ENCODE data around the gene ALCAM.

The ALCAM gene

DNA sequence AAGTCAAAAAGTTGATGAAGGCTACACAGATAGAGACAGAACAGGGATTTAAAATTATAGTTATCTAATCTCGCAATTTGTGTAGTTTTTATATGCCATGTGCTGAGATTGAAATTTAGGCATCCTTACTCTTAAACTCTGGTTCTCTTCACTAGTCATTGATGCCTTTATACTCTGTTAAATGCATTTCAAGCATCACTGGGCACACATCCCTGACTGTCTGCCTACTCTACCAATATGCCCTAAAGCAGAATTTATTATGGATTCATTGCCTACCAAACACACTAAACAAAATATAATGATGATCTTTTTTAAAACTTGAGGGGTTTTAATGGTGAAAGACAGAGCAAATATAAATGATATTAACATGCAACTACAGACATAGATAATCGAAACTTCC, 10.3 kb upstream of the ALCAM start:
- no peak for DNase-seq (ENCODE audit: low read depth in 2 of 2)

DNA sequence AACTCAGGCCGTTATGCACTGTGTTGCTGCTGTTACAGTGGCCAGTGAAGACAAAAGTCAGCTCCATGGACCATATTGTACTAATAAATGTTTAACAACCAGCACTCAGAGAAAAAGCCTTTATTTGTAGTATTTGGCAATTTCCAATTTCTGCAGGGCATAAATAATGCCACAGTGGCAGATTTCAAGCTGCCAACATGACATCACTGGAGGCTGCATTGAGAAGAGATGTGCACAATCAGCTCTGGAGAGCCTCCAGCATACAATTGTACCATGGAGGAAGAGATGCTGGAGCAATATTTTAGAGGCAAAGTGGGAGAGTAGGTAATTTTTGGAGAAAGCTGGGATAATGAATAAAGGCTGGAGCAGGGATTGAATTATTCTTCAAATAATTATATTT, 9.7 kb upstream of the ALCAM start:
- DNase-seq (ENCODE audit: low read depth in 2 of 2), result no peak

DNA sequence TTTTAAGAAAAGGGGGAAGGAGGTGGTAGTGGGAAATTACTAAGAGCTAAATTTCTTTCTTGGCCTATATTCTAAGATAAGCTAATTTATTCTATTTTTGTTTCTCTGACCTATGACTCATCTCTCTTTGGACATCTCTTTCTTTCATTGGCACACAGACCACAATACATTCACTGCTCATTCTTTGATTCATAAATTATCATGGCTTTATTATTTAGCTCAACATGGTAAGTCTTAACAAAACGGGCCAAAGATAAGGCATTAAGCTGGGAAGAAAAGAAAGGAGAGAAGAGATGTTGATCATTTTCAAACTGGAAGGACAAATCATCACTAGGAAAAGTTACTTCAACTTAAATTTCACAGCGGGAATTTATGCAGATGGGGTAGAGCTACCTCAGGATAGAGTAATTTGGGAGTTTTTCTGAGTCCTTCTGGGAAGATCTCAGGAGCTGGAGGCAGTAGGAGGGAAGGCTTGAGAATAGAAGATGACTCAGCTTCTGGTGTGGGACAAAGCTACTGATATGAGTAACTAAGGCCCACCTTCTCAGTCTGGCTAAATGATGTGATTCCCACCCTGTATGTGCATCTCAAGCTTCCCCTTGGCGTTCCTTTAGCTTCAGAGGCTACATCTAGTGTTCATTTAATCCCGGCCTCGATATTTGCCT, 7.5 kb upstream of the ALCAM start:
- no peak for DNase-seq (ENCODE audit: low read depth in 2 of 2)

DNA sequence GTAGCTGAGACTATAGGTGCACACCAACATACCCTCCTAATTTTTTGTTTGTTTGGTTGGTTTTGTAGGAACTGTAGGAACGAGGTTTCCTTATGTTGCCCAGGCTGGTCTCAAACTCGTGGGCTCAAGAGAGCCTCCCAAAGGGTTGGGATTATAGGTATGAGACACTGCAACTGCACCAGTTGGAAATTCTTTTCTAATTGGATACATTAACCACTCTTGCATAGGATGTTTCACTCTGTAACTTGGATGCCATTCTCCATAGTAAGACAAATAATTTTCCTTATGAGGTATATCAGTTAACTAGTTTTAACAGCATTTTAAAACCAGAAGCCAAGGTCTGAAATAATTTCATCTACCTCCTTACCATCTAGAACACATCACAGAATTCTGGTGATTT, 6.7 kb upstream of the ALCAM start:
- no peak for DNase-seq (ENCODE audit: low read depth in 2 of 2)

DNA sequence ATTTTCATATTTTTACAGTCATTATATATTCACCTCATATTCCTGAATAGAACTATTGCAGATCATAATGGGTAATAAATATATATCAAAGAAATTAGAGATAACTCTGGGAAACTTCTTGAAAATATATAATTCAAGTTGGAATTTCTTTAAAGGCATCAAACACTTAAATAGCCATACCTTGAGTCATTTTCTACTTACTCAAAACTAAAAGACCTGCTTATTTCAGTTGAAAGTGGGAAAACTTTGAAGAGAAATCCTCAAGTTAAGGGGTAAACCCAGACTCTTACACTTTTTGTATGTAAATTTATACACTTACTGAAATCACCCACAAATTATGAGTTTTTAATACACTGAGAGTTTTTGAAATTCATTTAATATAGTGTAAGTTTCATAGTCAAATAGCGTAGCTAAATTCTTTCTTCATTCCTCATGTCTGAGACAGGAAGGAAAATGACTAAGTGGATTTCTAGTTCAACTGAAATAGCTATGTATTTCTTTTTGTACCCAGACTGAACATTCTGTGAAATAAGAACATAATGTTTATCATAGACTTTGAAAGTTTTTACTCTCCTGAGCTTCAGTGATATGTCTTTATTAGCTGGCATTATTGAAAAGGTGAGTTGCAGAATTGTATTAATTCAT, 4.6 kb upstream of the ALCAM start:
- no peak for DNase-seq (ENCODE audit: low read depth in 2 of 2)

DNA sequence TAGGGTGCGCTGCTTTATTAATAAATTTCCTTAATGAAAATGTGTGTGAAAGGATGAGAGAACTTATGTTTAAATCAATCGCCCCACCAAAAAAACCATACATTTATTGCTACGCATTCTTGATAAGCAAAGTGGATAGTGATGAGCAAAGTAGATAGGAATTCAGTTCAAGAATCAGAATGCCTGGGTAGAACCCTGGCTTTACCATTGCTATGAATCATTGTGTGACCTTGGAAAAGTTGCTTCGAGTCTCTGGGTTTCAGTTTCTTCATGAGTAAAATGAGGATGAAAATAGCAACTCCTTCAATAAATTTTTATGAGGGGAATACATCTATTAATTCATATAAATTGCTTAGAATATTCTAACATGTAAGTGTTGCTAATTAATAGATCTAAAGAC, 2.6 kb upstream of the ALCAM start:
- DNase-seq (ENCODE audit: low read depth in 2 of 2), result no peak

DNA sequence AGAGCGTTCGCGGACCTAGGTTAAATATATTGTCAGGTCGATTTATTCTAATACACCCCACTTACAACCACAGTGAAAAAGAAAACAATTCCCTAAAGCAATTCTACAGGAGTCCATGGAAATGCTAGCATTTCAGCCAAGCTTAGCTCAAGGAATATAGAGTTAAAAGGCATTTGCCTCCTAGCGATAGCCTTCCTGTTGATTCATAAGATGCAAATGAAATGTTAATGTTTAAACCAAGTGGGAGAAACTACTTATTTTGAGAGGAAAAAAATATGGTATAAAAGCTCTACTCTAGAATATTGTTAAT, 1.7 kb upstream of the ALCAM start:
- DNase-seq (ENCODE audit: low read depth in 2 of 2), result no peak

DNA sequence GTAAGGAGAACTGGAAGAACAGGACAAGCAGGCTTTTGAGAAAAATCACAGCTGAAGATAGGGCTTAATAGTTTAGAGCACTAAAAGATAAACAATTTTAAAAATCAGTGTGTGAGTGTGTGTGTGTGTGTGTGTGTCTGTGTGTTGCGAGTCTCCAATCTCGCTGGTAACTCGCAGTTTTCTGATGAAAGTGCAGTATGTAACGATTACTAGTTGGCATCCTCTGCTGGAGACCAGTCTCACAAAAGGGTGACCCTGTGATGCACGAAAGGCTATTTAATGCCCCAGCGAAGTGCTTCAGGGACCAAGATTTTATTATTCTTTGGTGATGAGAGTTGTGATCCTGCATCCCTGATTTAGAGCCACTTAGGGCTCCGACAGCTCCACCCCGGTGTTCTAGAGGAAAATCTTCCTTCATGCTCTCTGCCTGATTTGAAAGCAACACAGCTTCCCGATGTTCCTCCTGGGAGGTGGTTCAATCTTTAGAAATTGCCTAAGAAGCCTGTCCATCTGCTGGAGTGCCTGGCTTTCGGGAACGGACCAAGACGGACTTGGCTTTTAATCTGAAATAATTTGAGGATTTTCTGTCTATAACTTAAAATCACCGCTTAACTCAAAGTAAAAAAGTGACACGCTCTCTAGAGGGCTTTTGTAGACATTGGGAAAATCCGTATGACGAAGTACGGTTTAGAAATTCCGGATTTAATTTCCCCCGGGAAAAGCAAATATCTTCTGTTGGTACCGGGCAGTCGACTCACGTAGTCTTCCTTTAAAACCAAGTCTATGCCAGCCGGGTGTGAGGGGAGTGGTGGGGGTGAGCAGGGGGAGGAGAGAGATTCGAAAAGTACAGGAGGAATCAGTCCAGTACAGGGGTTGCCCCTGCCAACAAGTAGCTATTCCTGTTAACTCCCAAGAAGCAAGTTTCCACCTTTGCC, 1.1 kb upstream of the ALCAM start:
- no peak for DNase-seq (ENCODE audit: low read depth in 2 of 2)

DNA sequence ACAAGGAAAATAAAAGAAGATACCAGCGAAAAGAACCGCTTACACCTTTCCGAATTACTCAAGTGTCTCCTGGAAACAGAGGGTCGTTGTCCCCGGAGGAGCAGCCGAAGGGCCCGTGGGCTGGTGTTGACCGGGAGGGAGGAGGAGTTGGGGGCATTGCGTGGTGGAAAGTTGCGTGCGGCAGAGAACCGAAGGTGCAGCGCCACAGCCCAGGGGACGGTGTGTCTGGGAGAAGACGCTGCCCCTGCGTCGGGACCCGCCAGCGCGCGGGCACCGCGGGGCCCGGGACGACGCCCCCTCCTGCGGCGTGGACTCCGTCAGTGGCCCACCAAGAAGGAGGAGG, 325 bp downstream of the ALCAM start:
- DNase-seq (ENCODE audit: low read depth in 2 of 2), result no peak

DNA sequence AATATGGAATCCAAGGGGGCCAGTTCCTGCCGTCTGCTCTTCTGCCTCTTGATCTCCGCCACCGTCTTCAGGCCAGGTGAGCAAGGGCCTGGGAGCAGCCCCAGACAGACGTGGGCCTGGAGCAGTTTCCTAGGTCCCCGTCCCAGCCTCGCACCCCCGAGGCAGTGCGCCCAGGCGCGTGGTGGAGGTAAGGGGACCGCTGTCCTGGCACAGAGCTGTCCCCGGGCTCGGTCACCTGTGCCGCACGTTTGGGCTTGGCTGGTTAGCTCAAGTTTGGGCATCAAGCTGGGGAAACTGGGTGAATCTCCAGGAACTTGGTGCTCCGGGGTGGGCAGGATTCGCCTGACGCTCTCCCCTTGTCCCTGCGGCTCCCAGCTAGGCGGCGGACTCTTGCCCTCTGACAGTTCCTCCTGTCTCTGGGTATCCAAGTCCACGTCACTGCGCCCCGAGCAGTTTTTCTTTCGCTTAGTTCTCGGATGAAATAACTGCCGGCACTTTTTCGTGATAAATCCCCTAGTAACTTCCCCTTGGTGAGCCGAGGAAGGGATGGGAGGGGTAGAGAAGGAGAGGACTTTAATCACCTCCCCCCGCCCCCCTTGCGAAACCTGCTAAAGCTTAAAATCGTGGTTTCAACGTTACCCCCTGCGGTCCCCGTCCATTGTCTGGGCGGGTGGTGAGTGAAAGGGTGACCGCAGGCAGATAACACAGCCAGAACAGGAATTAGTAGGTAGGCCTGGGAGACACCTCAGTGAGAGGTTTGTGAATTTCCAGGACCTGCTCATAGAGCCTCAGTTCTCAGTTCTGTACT, 901 bp downstream of the ALCAM start:
- DNase-seq (ENCODE audit: low read depth in 2 of 2), result peak in 1 of 2 donors; percentile 4

DNA sequence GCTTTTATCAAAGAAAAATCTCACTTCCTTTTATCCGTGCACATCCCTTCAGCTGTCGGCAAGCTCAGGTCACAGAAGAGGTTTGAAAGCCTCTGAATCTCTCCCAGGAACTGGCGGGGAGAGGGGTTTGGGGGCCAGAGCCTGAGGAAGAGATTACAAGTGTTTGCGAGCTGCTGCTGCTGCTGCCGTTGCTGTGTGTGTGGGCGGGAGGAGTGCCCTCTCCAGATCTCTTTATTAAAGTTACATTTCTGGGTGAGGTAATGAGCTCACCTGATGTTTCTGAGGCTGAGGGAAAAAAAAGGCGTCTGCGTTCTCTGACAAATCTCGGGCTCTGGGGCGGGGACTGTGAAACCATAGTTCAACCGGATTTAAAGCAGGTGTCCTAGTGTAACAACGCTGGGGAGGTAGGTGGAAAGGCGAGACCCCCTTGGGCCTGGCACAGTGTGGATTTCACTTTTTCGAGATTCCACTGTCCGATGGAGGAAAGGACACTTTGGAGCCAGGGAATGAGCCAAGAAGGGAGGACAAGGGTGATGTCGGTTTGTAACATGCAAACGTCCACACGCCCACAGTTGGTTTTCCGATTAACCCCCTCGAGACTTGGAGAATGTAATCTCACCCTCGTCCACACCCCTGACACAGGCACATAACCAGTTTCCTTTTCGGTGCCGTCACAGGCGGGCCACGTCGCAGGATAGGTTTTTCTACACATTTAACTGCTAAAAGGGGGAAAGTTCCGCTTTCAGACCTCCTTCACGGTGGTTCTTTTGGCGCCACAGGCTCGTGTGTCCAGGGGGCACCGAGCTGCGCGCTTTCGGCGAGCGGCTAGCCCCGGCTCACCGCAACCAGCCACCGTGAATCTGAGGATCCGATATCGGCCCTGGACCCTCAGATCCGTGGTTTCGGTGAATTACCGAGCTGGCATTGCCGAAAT, 2.1 kb downstream of the ALCAM start:
- peak; percentile 15 to 29 for DNase-seq (ENCODE audit: low read depth in 2 of 2)

DNA sequence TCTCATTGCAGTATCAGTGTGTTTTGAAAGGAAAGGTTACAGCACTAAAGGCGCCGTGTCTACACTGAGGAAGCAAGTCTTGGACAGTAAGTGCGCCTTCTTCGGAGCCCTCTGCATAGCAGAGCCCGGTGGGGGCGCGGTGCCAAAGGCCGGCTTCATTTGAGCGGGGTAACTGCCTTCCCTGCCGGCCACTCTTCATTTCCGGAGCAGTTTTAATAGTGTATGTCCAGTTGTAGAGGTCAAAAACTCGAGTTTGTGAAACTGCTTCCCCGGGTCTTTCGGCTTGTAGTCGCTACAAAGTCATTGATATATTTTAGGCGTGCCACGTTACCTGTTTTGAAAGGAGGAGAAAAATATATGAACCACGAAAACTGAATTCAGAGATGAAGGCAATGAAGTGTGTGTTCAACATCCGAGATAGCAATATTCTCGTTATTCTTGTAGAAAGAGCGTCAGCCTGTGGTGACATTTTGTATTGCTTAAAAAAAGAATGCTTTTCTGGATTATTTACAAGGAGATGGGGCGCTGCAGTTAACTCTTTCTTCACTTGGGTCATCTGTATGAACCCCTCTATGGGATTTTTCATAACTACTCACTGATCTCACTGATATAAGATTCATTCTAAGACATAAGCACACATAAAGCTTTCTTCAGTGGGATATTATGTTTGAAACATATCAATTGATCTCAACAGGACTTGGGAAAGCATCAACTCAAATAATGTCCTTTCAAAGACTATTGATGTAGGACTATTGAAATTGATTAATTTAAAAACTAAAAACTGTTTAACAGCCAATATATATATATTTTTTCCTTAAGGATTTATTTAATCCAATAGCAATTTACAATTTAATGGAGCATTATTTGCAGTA, 3.0 kb downstream of the ALCAM start:
- DNase-seq (ENCODE audit: low read depth in 2 of 2), result no peak

DNA sequence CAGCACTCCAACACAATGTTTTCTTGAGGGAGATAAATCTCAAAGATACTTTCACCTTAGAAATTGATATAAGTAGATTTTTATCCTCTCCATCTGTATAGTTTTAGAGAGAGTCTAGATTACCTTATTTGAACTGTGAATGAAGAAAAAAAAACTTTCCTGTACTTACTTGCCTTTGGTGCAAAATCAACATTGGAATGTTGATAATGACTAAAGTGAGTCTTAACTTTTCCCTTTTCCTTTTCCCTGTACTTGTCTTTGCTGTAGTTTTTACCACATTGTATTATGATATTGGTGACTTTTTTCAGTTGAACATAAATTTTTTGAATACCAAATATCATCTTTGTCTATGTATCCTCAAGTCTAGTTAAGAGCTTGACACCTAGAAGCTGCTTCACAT, 6.7 kb downstream of the ALCAM start:
- no peak for DNase-seq (ENCODE audit: low read depth in 2 of 2)

DNA sequence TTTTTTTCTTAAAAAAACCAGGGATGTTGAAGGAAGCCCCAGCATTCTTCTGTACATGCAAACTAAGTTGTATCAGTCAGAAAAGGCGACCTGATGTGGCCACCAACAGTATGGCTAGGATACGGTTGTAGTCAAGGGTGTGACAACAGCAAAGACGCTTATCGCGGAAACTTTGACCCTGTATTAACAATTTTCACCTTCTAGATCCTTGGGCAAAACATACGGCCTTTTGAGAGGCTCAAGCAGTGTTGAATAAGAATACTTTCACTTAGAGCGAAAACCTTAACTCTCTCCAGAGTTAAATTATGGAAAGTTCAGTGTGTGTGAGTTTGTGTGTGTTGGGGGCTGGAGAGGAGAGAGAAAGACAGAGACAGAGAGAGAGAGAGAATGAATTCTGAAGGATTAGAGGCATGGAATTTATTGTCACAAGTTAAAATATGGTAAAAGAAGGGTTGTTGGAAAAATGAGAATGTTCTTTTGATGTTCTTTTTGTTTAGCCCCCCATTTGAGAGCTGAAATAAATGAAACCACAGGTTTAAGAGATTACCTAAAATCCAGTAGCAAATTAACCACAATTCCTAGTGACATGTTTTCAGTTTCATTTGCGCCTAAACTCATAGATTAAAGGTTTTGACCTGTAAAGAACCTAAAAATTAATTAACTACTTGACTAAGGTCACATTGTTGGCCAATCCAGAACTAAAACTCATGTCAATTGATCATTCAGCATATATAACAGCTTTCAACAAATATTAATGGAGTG, 9.2 kb downstream of the ALCAM start:
- DNase-seq (ENCODE audit: low read depth in 2 of 2), result no peak

DNA sequence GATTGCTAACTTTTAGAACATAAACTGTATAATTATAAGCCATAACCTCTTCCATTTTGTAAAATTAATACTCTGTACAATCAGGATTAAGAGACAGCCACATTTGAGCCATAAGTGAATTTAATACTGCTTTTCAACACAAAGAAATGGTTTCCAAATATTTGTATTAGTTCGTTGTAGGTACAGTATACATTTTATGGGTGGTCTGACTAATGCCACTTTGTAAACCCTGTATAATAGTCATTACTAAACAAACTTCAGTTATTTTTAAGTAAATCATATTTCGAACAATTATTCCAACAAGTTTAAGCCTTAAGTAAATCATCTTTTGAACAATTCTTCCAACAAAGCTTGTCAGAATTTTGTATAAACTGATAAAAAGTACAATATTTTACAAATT, 11.0 kb downstream of the ALCAM start:
- no peak for DNase-seq (ENCODE audit: low read depth in 2 of 2)

DNA sequence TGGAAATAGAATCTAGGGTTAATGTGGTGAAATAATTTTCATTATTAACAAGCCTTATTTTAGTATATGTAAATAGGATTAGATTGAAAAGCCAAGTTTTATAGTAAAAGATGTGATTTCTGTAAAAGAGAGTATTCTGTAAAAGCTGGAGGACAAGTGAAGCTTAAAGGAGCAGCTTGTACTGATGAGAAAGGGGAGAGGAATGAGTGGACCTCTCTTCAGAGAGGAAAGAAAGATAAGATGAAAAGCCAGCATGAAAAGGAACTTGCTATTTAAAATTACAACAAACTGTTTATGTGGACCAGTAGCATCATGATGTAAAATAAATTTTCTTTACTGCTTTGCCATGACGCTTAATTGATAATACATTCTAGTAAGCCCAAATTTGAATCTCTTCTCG, 18.5 kb downstream of the ALCAM start:
- DNase-seq (ENCODE audit: low read depth in 2 of 2), result no peak

DNA sequence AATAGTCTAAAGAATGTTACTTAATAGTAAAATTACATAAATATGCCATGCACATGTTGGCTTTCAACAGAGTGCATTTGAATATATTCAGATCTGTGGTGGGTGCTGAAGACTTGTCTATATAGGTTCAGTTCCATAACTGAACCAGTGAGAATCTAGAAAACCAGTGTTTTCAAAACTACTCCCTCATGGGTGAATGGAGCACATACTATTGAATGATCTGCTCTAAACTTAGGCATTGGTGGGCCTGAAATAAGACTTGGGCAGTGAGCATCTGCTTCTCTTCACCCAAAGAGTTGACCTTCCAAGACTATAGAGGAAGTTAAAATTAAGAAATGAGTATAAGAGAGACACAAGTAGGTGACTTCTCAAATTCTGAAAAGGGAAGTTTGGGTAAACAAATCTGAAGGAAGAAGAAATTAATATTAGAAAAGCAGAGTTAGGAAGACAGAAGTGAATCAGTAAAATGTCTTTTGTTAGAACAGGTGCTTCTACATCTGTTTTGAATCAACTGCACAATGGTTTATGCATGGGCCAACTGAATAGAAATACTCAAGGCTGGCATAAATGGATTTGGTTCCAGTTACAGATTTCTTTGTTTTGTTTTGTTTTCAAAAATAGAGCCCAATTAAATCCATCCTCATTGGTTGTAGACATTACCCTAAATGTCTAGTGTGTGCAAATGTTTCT, 19.3 kb downstream of the ALCAM start:
- DNase-seq (ENCODE audit: low read depth in 2 of 2), result no peak

DNA sequence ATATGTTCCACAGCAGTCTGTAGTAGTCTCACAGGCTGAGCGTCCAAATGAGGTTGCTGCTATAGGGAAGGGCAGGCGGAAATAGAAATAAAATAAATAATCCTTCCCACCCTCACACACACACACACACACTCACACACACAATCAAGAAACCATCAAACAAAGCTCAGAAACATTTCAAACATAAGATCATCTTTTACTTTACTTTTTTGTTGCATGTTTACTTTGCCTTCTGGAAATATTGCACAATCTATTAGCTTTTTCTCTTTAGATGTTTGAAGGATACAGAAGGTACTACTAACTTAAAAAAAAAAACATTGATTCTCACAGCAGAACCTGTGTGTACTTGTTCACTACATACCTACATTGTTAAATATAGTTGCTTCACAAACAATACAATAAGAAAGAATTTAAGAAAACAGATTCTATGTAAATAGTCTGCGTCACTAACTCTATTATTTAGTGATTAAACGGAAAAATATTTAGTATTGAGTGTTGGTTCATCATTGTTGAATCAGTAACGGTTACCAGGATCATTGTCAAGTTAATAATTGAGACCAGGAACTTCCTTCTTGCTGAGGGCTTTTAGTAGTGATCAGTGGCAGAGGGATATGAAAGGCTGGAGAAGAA, 20.5 kb downstream of the ALCAM start:
- DNase-seq (ENCODE audit: low read depth in 2 of 2), result no peak
